Neural cell (in vitro differentiated cells): Measurements from ENCODE around the gene SDK1. TPM values are rescaled to one million over a fixed set of nuclear protein-coding genes. Genes with fewer than 3 reads are reported as not detected.

Experiments used
- H2AFZ ChIP-seq: fragments of 200-600, 300-800 bp; sonication (generic), shearing (Covaris generic); 2 replicates; pipeline ENCODE4 v1.6.0; 2014; ENCODE audit warnings: low read depth, mild to moderate bottlenecking, antibody characterized with exemption, low read length, moderate library complexity
- H3F3A ChIP-seq: fragments of 200-600 bp; shearing (Covaris generic); 2 replicates; pipeline ENCODE4 v1.6.1; 2016; ENCODE audit warnings: mild to moderate bottlenecking, moderate library complexity, mixed read lengths, antibody characterized with exemption, low read length; ENCODE audit not compliant: insufficient read depth, poor library complexity, severe bottlenecking
- H3K27ac ChIP-seq: fragments of 200-600, 300-800 bp; sonication (generic), shearing (Covaris generic); 2 replicates; pipeline ENCODE4 v1.5.1; 2014; ENCODE audit warnings: mild to moderate bottlenecking, low read length, moderate library complexity
- H3K27me3 ChIP-seq: fragments of 300-800, 200-600 bp; sonication (generic), shearing (Covaris generic); 2 replicates; pipeline ENCODE4 v1.6.0; 2014; ENCODE audit warnings: mild to moderate bottlenecking, low read depth, low read length, moderate library complexity; ENCODE audit not compliant: insufficient read depth
- H3K36me3 ChIP-seq: fragments of 300-800, 200-600 bp; sonication (generic), shearing (Covaris generic); 2 replicates; pipeline ENCODE4 v1.5.1; 2014; ENCODE audit warnings: mild to moderate bottlenecking, antibody characterized with exemption, low read length, moderate library complexity; ENCODE audit not compliant: insufficient read depth
- H3K4me2 ChIP-seq: fragments of 300-800, 200-600 bp; sonication (generic), shearing (Covaris generic); 2 replicates; pipeline ENCODE4 v1.6.0; 2014; ENCODE audit warnings: mild to moderate bottlenecking, low read length
- H3K4me3 ChIP-seq: fragments of 300-800, 200-600 bp; sonication (generic), shearing (Covaris generic); 2 replicates; pipeline ENCODE4 v1.5.1; 2014; ENCODE audit warnings: mild to moderate bottlenecking, low read length, moderate library complexity
- H3K79me2 ChIP-seq: fragments of 200-600 bp; shearing (Covaris generic); replicated peaks from 2 replicates; pipeline ENCODE4 v1.6.0; 2014; ENCODE audit warnings: mild to moderate bottlenecking, low read length, moderate library complexity; ENCODE audit not compliant: insufficient read depth
- H3K9ac ChIP-seq: fragments of 300-800, 200-600 bp; sonication (generic), shearing (Covaris generic); 2 replicates; pipeline ENCODE4 v1.6.1; 2016; ENCODE audit warnings: mild to moderate bottlenecking, low read length, mixed read lengths
- H3K9me2 ChIP-seq: fragments of 200-600 bp; shearing (Covaris generic); 2 replicates; pipeline ENCODE4 v1.6.1; 2016; ENCODE audit warnings: mild to moderate bottlenecking, low read length, mixed read lengths; ENCODE audit not compliant: insufficient read depth
- H3K9me3 ChIP-seq: fragments of 200-600, 300-800 bp; sonication (generic), shearing (Covaris generic); 2 replicates; pipeline ENCODE4 v1.6.1; 2016; ENCODE audit warnings: mild to moderate bottlenecking, mixed run types, low read length, moderate library complexity, mixed read lengths
- H4K20me1 ChIP-seq: fragments of 200-600 bp; shearing (Covaris generic); 2 replicates; pipeline ENCODE4 v1.6.1; 2016; ENCODE audit warnings: mild to moderate bottlenecking, mixed run types; ENCODE audit not compliant: insufficient read depth
- EP300 ChIP-seq: fragments of 450-650 bp; conservative IDR thresholded peaks from 2 replicates; pipeline ENCODE4 v1.6.1; 2014; ENCODE audit warnings: antibody characterized with exemption, mild to moderate bottlenecking, moderate library complexity; ENCODE audit not compliant: poor library complexity, severe bottlenecking
- EZH2 ChIP-seq: fragments of 200-600, 300-800 bp; shearing (Covaris generic), sonication (generic); IDR thresholded peaks from 2 replicates; pipeline ENCODE4 v1.6.1; 2014; ENCODE audit warnings: antibody characterized with exemption, low read length, borderline replicate concordance, mild to moderate bottlenecking; ENCODE audit not compliant: insufficient read depth, poor library complexity, severe bottlenecking
- MXI1 ChIP-seq: fragments of 450-650 bp; conservative IDR thresholded peaks from 2 replicates; pipeline ENCODE4 v1.6.1; 2014; ENCODE audit warnings: antibody characterized with exemption, mild to moderate bottlenecking; ENCODE audit not compliant: poor library complexity, severe bottlenecking
- POLR2AphosphoS5 ChIP-seq: IDR thresholded peaks from 2 replicates; pipeline ENCODE4 v1.6.1; 2012
- RAD21 ChIP-seq: fragments of 450-650 bp; conservative IDR thresholded peaks from 2 replicates; pipeline ENCODE4 v1.6.1; 2014; ENCODE audit warnings: antibody characterized with exemption, mild to moderate bottlenecking, moderate library complexity
- SMC3 ChIP-seq: fragments of 450-650 bp; conservative IDR thresholded peaks from 2 replicates; pipeline ENCODE4 v1.6.1; 2014; ENCODE audit warnings: antibody characterized with exemption, mild to moderate bottlenecking, moderate library complexity; ENCODE audit not compliant: poor library complexity
- TAF1 ChIP-seq: IDR thresholded peaks from 2 replicates; pipeline ENCODE4 v1.6.1; 2012; ENCODE audit warnings: low read depth
- polyA plus RNA-seq: library from polyadenylated mRNA; depleted of rRNA; stranded (reverse); fragments of >200 nt; gene quantifications from 2 replicates; pipeline ENCODE4 v1.2.3, GENCODE V29; 2014
- TF ChIP-seq, protein P1 (sequence below): IDR thresholded peaks from 2 replicates; pipeline ENCODE4 v1.6.1; 2012; ENCODE audit warnings: borderline replicate concordance
- TF ChIP-seq, protein P2 (sequence below): fragments of 450-650 bp; IDR thresholded peaks from 2 replicates; pipeline ENCODE4 v1.5.1; 2014; ENCODE audit warnings: antibody characterized with exemption, mild to moderate bottlenecking, moderate library complexity; ENCODE audit not compliant: poor library complexity, severe bottlenecking

The SDK1 gene
- polyA plus RNA-seq, 1 donor from 2014 or later, result 2.7 TPM

- Histone ChIP-seq H3K9ac (no peak overlapping the region), H3K4me2 (no peak overlapping the region), H3F3A (no peaks in the 10 kb centered on the region), H3K27me3 (no peaks in the 10 kb centered on the region), H3K9me2 (no peaks in the 10 kb centered on the region), H3K4me3 (no peak overlapping the region), H4K20me1 (no peaks in the 10 kb centered on the region), H3K79me2 (no peaks in the 10 kb centered on the region), H2AFZ (no peak overlapping the region), H3K27ac (no peak overlapping the region), H3K9me3 (no peaks in the 10 kb centered on the region), H3K36me3 (peaks cover 3% of the 10 kb centered on the region)
- TF ChIP-seq EZH2, result no peak
- no peak for TF ChIP-seq MXI1
- no peak for TF ChIP-seq RAD21
- no peak for TF ChIP-seq EP300
- TF ChIP-seq, protein P1, sequence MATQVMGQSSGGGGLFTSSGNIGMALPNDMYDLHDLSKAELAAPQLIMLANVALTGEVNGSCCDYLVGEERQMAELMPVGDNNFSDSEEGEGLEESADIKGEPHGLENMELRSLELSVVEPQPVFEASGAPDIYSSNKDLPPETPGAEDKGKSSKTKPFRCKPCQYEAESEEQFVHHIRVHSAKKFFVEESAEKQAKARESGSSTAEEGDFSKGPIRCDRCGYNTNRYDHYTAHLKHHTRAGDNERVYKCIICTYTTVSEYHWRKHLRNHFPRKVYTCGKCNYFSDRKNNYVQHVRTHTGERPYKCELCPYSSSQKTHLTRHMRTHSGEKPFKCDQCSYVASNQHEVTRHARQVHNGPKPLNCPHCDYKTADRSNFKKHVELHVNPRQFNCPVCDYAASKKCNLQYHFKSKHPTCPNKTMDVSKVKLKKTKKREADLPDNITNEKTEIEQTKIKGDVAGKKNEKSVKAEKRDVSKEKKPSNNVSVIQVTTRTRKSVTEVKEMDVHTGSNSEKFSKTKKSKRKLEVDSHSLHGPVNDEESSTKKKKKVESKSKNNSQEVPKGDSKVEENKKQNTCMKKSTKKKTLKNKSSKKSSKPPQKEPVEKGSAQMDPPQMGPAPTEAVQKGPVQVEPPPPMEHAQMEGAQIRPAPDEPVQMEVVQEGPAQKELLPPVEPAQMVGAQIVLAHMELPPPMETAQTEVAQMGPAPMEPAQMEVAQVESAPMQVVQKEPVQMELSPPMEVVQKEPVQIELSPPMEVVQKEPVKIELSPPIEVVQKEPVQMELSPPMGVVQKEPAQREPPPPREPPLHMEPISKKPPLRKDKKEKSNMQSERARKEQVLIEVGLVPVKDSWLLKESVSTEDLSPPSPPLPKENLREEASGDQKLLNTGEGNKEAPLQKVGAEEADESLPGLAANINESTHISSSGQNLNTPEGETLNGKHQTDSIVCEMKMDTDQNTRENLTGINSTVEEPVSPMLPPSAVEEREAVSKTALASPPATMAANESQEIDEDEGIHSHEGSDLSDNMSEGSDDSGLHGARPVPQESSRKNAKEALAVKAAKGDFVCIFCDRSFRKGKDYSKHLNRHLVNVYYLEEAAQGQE, result no peak
- no peak for TF ChIP-seq POLR2AphosphoS5
- no peak for TF ChIP-seq TAF1
- TF ChIP-seq, protein P2, sequence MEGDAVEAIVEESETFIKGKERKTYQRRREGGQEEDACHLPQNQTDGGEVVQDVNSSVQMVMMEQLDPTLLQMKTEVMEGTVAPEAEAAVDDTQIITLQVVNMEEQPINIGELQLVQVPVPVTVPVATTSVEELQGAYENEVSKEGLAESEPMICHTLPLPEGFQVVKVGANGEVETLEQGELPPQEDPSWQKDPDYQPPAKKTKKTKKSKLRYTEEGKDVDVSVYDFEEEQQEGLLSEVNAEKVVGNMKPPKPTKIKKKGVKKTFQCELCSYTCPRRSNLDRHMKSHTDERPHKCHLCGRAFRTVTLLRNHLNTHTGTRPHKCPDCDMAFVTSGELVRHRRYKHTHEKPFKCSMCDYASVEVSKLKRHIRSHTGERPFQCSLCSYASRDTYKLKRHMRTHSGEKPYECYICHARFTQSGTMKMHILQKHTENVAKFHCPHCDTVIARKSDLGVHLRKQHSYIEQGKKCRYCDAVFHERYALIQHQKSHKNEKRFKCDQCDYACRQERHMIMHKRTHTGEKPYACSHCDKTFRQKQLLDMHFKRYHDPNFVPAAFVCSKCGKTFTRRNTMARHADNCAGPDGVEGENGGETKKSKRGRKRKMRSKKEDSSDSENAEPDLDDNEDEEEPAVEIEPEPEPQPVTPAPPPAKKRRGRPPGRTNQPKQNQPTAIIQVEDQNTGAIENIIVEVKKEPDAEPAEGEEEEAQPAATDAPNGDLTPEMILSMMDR, result no peak
- TF ChIP-seq SMC3, result no peak
These were observed 807.9 kb downstream of the SDK1 start for GRCh38 chr7:4108951-4109350.

- Histone ChIP-seq H3K27ac (no peak overlapping the region), H3K36me3 (peaks cover 3% of the 10 kb centered on the region), H4K20me1 (no peaks in the 10 kb centered on the region), H3K4me2 (no peak overlapping the region), H2AFZ (no peak overlapping the region), H3K79me2 (no peaks in the 10 kb centered on the region), H3F3A (no peaks in the 10 kb centered on the region), H3K9ac (no peak overlapping the region), H3K9me2 (no peaks in the 10 kb centered on the region), H3K4me3 (no peak overlapping the region), H3K9me3 (no peaks in the 10 kb centered on the region), H3K27me3 (no peaks in the 10 kb centered on the region)
- TF ChIP-seq RAD21, result no peak
These were observed 808.5 kb downstream of the SDK1 start for GRCh38 chr7:4109481-4110110.

DNA sequence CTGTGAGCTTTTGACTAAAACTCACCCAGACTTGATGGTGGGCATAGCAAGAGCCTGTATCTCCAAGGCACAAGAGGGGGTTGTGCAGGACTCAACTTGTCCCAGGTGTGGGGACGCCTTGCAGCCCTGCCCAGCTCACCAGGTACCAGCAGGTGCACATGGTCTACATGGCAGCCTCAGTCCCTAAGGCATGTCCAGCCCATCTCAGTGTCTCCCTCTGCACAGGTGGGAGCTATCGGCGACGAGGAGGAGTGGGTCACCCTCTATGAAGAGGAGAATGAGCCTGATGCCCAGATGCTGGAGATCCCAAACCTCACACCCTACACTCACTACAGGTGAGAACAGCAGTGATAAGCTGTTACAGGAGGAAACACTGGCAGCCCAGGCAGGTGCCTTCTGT lies 809.4 kb downstream of the SDK1 start:
- H4K20me1 ChIP-seq, result no peaks in the 10 kb centered on the region
- no peaks in the 10 kb centered on the region for H3K9me2 ChIP-seq
- H3F3A ChIP-seq, result no peaks in the 10 kb centered on the region
- H3K79me2 ChIP-seq, result no peaks in the 10 kb centered on the region
- H3K27ac ChIP-seq, result no peak overlapping the region
- H3K27me3 ChIP-seq, result no peaks in the 10 kb centered on the region
- no peak overlapping the region for H3K4me2 ChIP-seq
- TF ChIP-seq RAD21 (no peak), POLR2AphosphoS5 (no peak), TAF1 (no peak), MXI1 (no peak), EP300 (no peak), EZH2 (no peak), SMC3 (no peak)
- TF ChIP-seq, protein P1, result no peak
- TF ChIP-seq, protein P2, result no peak
- H3K9me3 ChIP-seq, result no peaks in the 10 kb centered on the region
- H3K9ac ChIP-seq, result no peak overlapping the region
- H3K4me3 ChIP-seq, result no peak overlapping the region
- no peak overlapping the region for H2AFZ ChIP-seq
- H3K36me3 ChIP-seq, result peaks cover 3% of the 10 kb centered on the region
